ENCODE results near the gene CNDP1. TPM values are rescaled to one million over a fixed set of nuclear protein-coding genes. Genes with fewer than 3 reads are reported as not detected.

Gene CNDP1
- polyA plus RNA-seq, 1 donor (not counting 4 experiments of a cell fraction or from before 2014, with no cell fraction given) = not detected

DNA sequence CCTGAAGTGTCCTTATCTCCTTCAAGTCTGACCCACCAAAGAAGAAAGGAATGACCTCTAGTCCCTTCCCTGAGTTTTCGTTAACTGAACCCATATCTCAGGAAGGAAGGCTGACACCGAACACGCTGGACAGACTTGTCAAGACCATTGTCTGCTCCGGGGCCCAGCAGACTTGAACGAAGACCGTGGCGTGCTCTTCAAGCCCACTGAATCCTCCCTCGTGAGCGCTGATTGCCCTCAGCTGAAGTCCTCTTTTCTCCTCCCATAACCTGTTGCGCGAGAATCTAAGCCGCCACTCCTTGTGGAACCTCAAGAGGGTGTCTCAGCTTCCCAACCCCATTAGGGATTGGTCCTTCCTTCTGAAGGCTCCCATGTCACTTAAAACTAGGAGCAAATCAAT is 634 bp upstream of the CNDP1 start:
- DNase-seq (ENCODE audit: low read depth, low spot score) = no peak
- Histone ChIP-seq H4K20me1 (ENCODE audit: control insufficient read depth, extremely low read depth, insufficient read depth, low read length) (no peaks in the 10 kb centered on the region), H3K9me3 (ENCODE audit: control insufficient read depth, low read depth, low read length) (no peaks in the 10 kb centered on the region), H3K4me1 (ENCODE audit: control insufficient read depth, extremely low read depth, insufficient read depth, low read length) (no peaks in the 10 kb centered on the region), H2AFZ (ENCODE audit: control insufficient read depth, low read length) (no peak overlapping the region), H3K27me3 (ENCODE audit: control insufficient read depth, extremely low read depth, insufficient read depth, low read length) (peaks cover 3% of the 10 kb centered on the region), H3K27ac (ENCODE audit: control insufficient read depth, insufficient read depth, low read length) (no peak overlapping the region), H3K4me2 (ENCODE audit: control insufficient read depth, extremely low read depth, insufficient read depth, low read depth, low read length) (no peak overlapping the region), H3K9ac (ENCODE audit: control insufficient read depth, extremely low read depth, insufficient read depth, low read length) (no peak overlapping the region), H3K79me2 (ENCODE audit: control insufficient read depth, insufficient read depth, low read length) (no peaks in the 10 kb centered on the region), H3K9me1 (ENCODE audit: control insufficient read depth, extremely low read depth, insufficient read depth, low read length) (no peaks in the 10 kb centered on the region), H3K4me3 (ENCODE audit: control insufficient read depth in 2 of 3, extremely low read depth in 1 of 3, insufficient read depth in 2 of 3, low read depth in 1 of 3, low read length in 3 of 3) (no peak overlapping the region), H3K36me3 (ENCODE audit: control insufficient read depth in 2 of 2, extremely low read depth in 1 of 2, insufficient read depth in 2 of 2, low read length in 2 of 2) (no peaks in the 10 kb centered on the region)
- TF ChIP-seq, protein P1, sequence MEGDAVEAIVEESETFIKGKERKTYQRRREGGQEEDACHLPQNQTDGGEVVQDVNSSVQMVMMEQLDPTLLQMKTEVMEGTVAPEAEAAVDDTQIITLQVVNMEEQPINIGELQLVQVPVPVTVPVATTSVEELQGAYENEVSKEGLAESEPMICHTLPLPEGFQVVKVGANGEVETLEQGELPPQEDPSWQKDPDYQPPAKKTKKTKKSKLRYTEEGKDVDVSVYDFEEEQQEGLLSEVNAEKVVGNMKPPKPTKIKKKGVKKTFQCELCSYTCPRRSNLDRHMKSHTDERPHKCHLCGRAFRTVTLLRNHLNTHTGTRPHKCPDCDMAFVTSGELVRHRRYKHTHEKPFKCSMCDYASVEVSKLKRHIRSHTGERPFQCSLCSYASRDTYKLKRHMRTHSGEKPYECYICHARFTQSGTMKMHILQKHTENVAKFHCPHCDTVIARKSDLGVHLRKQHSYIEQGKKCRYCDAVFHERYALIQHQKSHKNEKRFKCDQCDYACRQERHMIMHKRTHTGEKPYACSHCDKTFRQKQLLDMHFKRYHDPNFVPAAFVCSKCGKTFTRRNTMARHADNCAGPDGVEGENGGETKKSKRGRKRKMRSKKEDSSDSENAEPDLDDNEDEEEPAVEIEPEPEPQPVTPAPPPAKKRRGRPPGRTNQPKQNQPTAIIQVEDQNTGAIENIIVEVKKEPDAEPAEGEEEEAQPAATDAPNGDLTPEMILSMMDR (optimal IDR thresholded peaks at IDR 0.05 in 1 of 3, IDR thresholded peaks at IDR 0.05 in 1 of 3, conservative IDR thresholded peaks at IDR 0.05 in 1 of 3; ENCODE audit: extremely low read depth in 1 of 3, insufficient read depth in 2 of 3, low read length in 3 of 3) = no peak
- no peak for FAIRE-seq
- dilution Hi-C loops (cut with MboI; ENCODE audit: extremely low pct_ligation_motif_present, low sequenced_read_pairs) = no loop called here

DNA sequence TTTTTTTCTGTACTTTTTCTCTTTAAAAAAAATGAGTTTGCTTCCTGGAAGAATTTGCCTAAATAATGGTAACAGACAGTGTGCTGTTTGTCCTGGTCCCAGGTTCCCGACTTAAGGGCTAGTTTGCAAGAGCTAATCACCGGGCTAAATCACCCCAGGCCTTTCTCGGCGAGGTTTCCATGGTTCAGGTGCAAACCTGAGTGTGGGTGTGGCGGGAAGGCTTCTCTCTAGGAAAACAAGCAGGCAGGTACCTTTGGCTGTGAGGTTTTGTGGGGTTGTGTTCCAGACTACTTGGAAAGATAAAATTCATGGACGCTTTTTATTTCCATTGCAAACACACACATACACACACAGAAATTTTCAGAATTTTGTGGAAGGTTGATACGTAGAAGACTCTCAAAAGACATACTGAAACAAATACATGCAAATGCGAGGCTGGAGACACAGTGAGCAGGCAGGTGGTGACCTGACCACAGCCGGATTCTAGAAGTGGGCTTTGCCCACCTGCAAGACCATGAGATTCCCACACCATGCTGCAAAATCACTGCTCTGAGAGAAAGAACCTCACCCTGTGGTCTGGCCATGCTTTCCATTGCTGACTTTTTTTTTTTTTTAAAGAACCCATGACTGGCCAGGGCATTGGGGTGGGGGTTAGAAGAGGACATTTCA is 815 bp downstream of the CNDP1 start:
- Histone ChIP-seq H3K9me1 (ENCODE audit: control insufficient read depth, extremely low read depth, insufficient read depth, low read length) (no peaks in the 10 kb centered on the region), H4K20me1 (ENCODE audit: control insufficient read depth, extremely low read depth, insufficient read depth, low read length) (no peaks in the 10 kb centered on the region), H3K27me3 (ENCODE audit: control insufficient read depth, extremely low read depth, insufficient read depth, low read length) (peaks cover 7% of the 10 kb centered on the region), H3K36me3 (ENCODE audit: control insufficient read depth in 2 of 2, extremely low read depth in 1 of 2, insufficient read depth in 2 of 2, low read length in 2 of 2) (no peaks in the 10 kb centered on the region), H3K9me3 (ENCODE audit: control insufficient read depth, low read depth, low read length) (no peaks in the 10 kb centered on the region), H2AFZ (ENCODE audit: control insufficient read depth, low read length) (no peak overlapping the region), H3K4me3 (ENCODE audit: control insufficient read depth in 2 of 3, extremely low read depth in 1 of 3, insufficient read depth in 2 of 3, low read depth in 1 of 3, low read length in 3 of 3) (no peak overlapping the region), H3K9ac (ENCODE audit: control insufficient read depth, extremely low read depth, insufficient read depth, low read length) (no peak overlapping the region), H3K4me1 (ENCODE audit: control insufficient read depth, extremely low read depth, insufficient read depth, low read length) (no peaks in the 10 kb centered on the region), H3K27ac (ENCODE audit: control insufficient read depth, insufficient read depth, low read length) (no peak overlapping the region), H3K79me2 (ENCODE audit: control insufficient read depth, insufficient read depth, low read length) (no peaks in the 10 kb centered on the region), H3K4me2 (ENCODE audit: control insufficient read depth, extremely low read depth, insufficient read depth, low read depth, low read length) (no peak overlapping the region)
- dilution Hi-C loops (cut with MboI; ENCODE audit: extremely low pct_ligation_motif_present, low sequenced_read_pairs) = no loop called here
- no peak for DNase-seq (ENCODE audit: low read depth, low spot score)
- no peak for FAIRE-seq
- TF ChIP-seq EZH2 (IDR thresholded peaks at IDR 0.05; ENCODE audit: low read length) = no peak

GRCh38 chr18:74539289-74539688 is 5.0 kb downstream of the CNDP1 start:
- Histone ChIP-seq H3K9ac (ENCODE audit: control insufficient read depth, extremely low read depth, insufficient read depth, low read length) (no peak overlapping the region), H3K4me2 (ENCODE audit: control insufficient read depth, extremely low read depth, insufficient read depth, low read depth, low read length) (no peak overlapping the region), H3K4me3 (ENCODE audit: control insufficient read depth in 2 of 3, extremely low read depth in 1 of 3, insufficient read depth in 2 of 3, low read depth in 1 of 3, low read length in 3 of 3) (no peak overlapping the region), H3K36me3 (ENCODE audit: control insufficient read depth in 2 of 2, extremely low read depth in 1 of 2, insufficient read depth in 2 of 2, low read length in 2 of 2) (no peaks in the 10 kb centered on the region), H4K20me1 (ENCODE audit: control insufficient read depth, extremely low read depth, insufficient read depth, low read length) (no peaks in the 10 kb centered on the region), H3K9me3 (ENCODE audit: control insufficient read depth, low read depth, low read length) (no peaks in the 10 kb centered on the region), H3K27ac (ENCODE audit: control insufficient read depth, insufficient read depth, low read length) (no peak overlapping the region), H3K79me2 (ENCODE audit: control insufficient read depth, insufficient read depth, low read length) (no peaks in the 10 kb centered on the region), H2AFZ (ENCODE audit: control insufficient read depth, low read length) (no peak overlapping the region), H3K4me1 (ENCODE audit: control insufficient read depth, extremely low read depth, insufficient read depth, low read length) (peaks cover 6% of the 10 kb centered on the region), H3K27me3 (ENCODE audit: control insufficient read depth, extremely low read depth, insufficient read depth, low read length) (peaks cover 4% of the 10 kb centered on the region), H3K9me1 (ENCODE audit: control insufficient read depth, extremely low read depth, insufficient read depth, low read length) (no peaks in the 10 kb centered on the region)
- FAIRE-seq = no peak
- DNase-seq (ENCODE audit: low read depth, low spot score) = no peak
- no peak for TF ChIP-seq EZH2 (IDR thresholded peaks at IDR 0.05; ENCODE audit: low read length)
- TF ChIP-seq, protein P1 (optimal IDR thresholded peaks at IDR 0.05 in 1 of 3, IDR thresholded peaks at IDR 0.05 in 1 of 3, conservative IDR thresholded peaks at IDR 0.05 in 1 of 3; ENCODE audit: extremely low read depth in 1 of 3, insufficient read depth in 2 of 3, low read length in 3 of 3) = no peak
- dilution Hi-C loops (cut with MboI; ENCODE audit: extremely low pct_ligation_motif_present, low sequenced_read_pairs) = no loop called here
